ENCODE results near the gene DLK1.

DNA sequence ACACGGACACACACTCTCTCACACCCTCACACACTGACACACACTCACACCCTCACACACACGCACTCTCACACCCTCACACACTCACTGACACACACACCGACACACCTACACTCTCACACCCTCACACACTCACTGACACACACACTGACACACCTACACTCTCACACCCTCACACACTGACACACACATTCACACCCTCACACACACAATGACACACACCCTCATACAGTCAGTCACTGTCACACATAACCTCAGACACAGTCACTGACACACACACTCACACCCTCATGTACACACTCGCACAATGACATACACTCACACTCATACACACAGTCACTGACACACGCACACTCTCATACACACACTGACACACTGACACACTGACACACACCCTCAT, 19.8 kb upstream of the DLK1 start:
- TF ChIP-seq POLR2A (IDR thresholded peaks at IDR 0.05) (no peak), POLR2AphosphoS5 (IDR thresholded peaks at IDR 0.05) (no peak), CTCF (IDR thresholded peaks at IDR 0.05) (no peak), EP300 (IDR thresholded peaks at IDR 0.05; ENCODE audit: low read depth) (no peak)

Measured in transverse colon (tissue), 4 donors.